Pancreas (tissue), 10 donors: ENCODE results near the gene MS4A10. TPM values are rescaled to one million over a fixed set of nuclear protein-coding genes. Genes with fewer than 3 reads are reported as not detected.

Experiments
- ATAC-seq, 4 donors: fragments of 200-7000 bp; cut with Tn5 transposase; one replicate each; pipeline versions ENCODE4 v1.8.0 to v1.9.1; 2020; ENCODE audit warnings: mild to moderate bottlenecking in 4 of 4, moderate library complexity in 4 of 4
- DNase-seq, 6 donors: peaks; one replicate each; pipeline ENCODE4 v3.0.0-alpha.2; 2020
- FAIRE-seq: peaks from 2 replicates; lab custom pipeline; 2012; peaks lifted over from hg19 to GRCh38; lab: Jason Lieb, UNC
- H3K27ac ChIP-seq, 4 donors: fragments of 200-600 bp; sonication (generic); 1 replicate in 3 of 4; 2 replicates in 1 of 4; pipeline versions ENCODE4 v1.5.0 to v1.8.0; 2020
- H3K27me3 ChIP-seq, 4 donors: fragments of 200-600 bp; one replicate each; pipeline ENCODE4 v1.8.0; 2021
- H3K36me3 ChIP-seq, 3 donors: fragments of 200-600 bp; sonication (generic) in 1 of 3; one replicate each; pipeline versions ENCODE4 v1.5.0 to v1.8.0; 2020 to 2021
- H3K4me1 ChIP-seq, 3 donors: fragments of 200-600 bp; one replicate each; pipeline ENCODE4 v1.8.0; 2021
- H3K4me3 ChIP-seq, 4 donors: fragments of 200-600 bp; sonication (generic) in 2 of 4; one replicate each; pipeline versions ENCODE4 v1.5.0 to v1.8.0; 2020 to 2021
- H3K9me3 ChIP-seq, 4 donors: fragments of 200-600 bp; one replicate each; pipeline ENCODE4 v1.8.0; 2021
- WGBS, 2 donors: extraction: QIAGEN DNeasy Blood & Tissue Kit; methylation state at CpG; one replicate each; pipeline ENCODE4 v1.1.7; 2013; 5-methylcytosine and 5-hydroxymethylcytosine counted together
- intact Hi-C, 3 donors: fragments of 100-400 bp; cut with DNase I; formaldehyde crosslinking; loops; one replicate each; pipeline versions ENCODE4 v1.11.1 to v1.14.2; 2022
- polyA plus RNA-seq, 2 donors: library from polyadenylated mRNA; stranded (reverse); fragments of 200-250 nt; gene quantifications; one replicate each; pipeline ENCODE4 v1.2.3, GENCODE V29; 2013
- total RNA-seq, 6 donors: library from RNA; stranded (reverse); fragmentation: NEBNext Ultra II Directional in 4 of 6; extraction: Animal tissue kit (Norgen Biotek cat#: 25700) in 4 of 6; gene quantifications; one replicate each; pipeline versions ENCODE4 v1.2.1 to v1.2.4, GENCODE V29; 2021 to 2023
- TF ChIP-seq, protein P1 (sequence below), 4 donors: fragments of 200-600 bp; sonication (generic) in 3 of 4; IDR thresholded peaks; one replicate each; pipeline versions ENCODE4 v1.5.0 to v1.8.0; 2021; ENCODE audit warnings: antibody characterized with exemption in 4 of 4
- donor health status: healthy with polysubstance abuse.
- donor health status: DM: no; HTN: no; CAD: no; lungs with moderate emphysema.
- donor health status: DM: no; HTN: no; CAD: no.
- donor health status: control.
- donor health status: control.
- donor health status: Bipolar disorder and iron deficiency.
- donor health status: DM: yes; HTN: yes; CAD: no.
- donor health status: DM: no; HTN: no; CAD: no.
- donor health status: DM: no; HTN: no; CAD: no.
- donor health status: DM: yes; HTN: yes; CAD: no.

The MS4A10 gene
- total and polyA plus RNA-seq, 8 donors = not detected

DNA sequence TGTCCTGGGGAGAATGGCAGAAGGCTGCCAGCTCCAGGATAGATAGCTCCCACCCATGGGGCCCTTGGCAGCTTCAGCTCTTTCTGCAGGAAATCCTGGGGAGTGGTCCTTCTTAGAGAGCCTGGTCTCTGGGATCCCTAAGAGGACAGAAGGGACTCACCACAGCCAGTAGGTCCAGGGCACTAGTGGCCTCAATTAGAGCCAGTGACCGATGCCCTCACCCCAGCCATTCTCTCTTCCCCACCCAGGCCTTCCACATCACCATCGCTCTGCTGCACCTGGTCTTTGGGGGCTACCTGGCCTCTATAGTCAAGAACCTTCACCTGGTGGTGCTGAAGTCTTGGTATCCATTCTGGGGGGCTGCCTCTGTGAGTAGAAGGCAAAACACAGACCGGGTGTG, 5.6 kb downstream of the MS4A10 start:
- TF ChIP-seq, protein P1, sequence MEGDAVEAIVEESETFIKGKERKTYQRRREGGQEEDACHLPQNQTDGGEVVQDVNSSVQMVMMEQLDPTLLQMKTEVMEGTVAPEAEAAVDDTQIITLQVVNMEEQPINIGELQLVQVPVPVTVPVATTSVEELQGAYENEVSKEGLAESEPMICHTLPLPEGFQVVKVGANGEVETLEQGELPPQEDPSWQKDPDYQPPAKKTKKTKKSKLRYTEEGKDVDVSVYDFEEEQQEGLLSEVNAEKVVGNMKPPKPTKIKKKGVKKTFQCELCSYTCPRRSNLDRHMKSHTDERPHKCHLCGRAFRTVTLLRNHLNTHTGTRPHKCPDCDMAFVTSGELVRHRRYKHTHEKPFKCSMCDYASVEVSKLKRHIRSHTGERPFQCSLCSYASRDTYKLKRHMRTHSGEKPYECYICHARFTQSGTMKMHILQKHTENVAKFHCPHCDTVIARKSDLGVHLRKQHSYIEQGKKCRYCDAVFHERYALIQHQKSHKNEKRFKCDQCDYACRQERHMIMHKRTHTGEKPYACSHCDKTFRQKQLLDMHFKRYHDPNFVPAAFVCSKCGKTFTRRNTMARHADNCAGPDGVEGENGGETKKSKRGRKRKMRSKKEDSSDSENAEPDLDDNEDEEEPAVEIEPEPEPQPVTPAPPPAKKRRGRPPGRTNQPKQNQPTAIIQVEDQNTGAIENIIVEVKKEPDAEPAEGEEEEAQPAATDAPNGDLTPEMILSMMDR (IDR thresholded peaks at IDR 0.05) = no peak
- 80 to 86% methylated on average over 3 of the region's 3 CpGs for WGBS, 2 donors
- H3K27me3 ChIP-seq = no peaks in the 10 kb centered on the region
- no peaks in the 10 kb centered on the region for H3K4me1 ChIP-seq
- H3K9me3 ChIP-seq = no peaks in the 10 kb centered on the region
- FAIRE-seq (no peak), DNase-seq (no peak), ATAC-seq (no peak)
- H3K36me3 ChIP-seq = no peaks in the 10 kb centered on the region
- no peak overlapping the region for H3K27ac ChIP-seq
- intact Hi-C loops = no loop called here
- no peak overlapping the region for H3K4me3 ChIP-seq

- WGBS, 2 donors = 80 to 85% methylated on average over 4 of the region's 4 CpGs
- Histone ChIP-seq H3K27me3 (no peaks in the 10 kb centered on the region), H3K27ac (no peak overlapping the region), H3K9me3 (no peaks in the 10 kb centered on the region), H3K4me3 (no peak overlapping the region), H3K36me3 (no peaks in the 10 kb centered on the region), H3K4me1 (no peaks in the 10 kb centered on the region)
- ATAC-seq = no peak
- FAIRE-seq = no peak
- TF ChIP-seq, protein P1 (IDR thresholded peaks at IDR 0.05) = no peak
- intact Hi-C loops = no loop called here
- DNase-seq = no peak
Measured at GRCh38 chr11:60791153-60791933, 6.2 kb downstream of the MS4A10 start.

DNA sequence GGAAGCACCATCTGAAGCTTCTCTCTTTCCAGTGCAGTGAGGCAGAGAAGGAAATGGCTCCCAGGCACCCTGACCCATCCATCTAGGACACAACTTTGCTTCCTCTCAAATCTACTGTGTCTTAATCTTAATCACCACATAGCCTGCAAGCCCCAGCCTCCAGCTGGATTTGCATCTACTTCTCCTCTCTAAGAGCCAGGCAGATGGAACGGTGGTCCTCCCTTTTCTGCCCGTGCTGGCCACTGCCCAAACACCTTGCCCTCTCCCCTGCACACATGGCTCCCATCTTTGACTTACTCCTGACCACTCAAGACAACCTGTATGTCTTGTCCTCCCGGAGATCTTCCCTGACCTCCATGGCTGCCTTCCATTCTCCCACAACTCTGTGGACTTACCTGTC, 7.4 kb downstream of the MS4A10 start:
- no peak for ATAC-seq
- DNase-seq = no peak
- intact Hi-C loops = no loop called here

GRCh38 chr11:60795291-60795690, 10.2 kb downstream of the MS4A10 start:
- FAIRE-seq = no peak
- intact Hi-C loops = no loop called here
- Histone ChIP-seq H3K4me1 (no peaks in the 10 kb centered on the region), H3K36me3 (no peaks in the 10 kb centered on the region), H3K27ac (no peak overlapping the region), H3K27me3 (no peaks in the 10 kb centered on the region), H3K9me3 (no peaks in the 10 kb centered on the region), H3K4me3 (no peak overlapping the region)
- no peak for DNase-seq
- no peak for ATAC-seq
- 53 to 64% methylated on average over 6 of the region's 6 CpGs for WGBS, 2 donors
- TF ChIP-seq, protein P1 (IDR thresholded peaks at IDR 0.05) = no peak

More for the DNA sequence above, 7.4 kb downstream of the MS4A10 start:
- no peaks in the 10 kb centered on the region for H3K36me3 ChIP-seq
- no peak overlapping the region for H3K27ac ChIP-seq
- H3K4me3 ChIP-seq = no peak overlapping the region
- TF ChIP-seq, protein P1 (IDR thresholded peaks at IDR 0.05) = no peak
- H3K9me3 ChIP-seq = no peaks in the 10 kb centered on the region
- no peak for FAIRE-seq
- no peaks in the 10 kb centered on the region for H3K4me1 ChIP-seq
- 57 to 69% methylated on average over 3 of the region's 3 CpGs for WGBS, 2 donors
- H3K27me3 ChIP-seq = no peaks in the 10 kb centered on the region
